Activated T-helper 1 cell treated with anti-CD3 and anti-CD28 coated beads, Interleukin-2, amount 50 U/mL, for 16 hours (primary cell): ENCODE measurements around the gene MNX1.

Experiments used
- DNase-seq, 2 donors: peaks; one replicate each; pipeline ENCODE4 v3.0.0-alpha.2; 2020; ENCODE audit warnings: low read depth in 1 of 2, low spot score in 1 of 2

The MNX1 gene

DNA sequence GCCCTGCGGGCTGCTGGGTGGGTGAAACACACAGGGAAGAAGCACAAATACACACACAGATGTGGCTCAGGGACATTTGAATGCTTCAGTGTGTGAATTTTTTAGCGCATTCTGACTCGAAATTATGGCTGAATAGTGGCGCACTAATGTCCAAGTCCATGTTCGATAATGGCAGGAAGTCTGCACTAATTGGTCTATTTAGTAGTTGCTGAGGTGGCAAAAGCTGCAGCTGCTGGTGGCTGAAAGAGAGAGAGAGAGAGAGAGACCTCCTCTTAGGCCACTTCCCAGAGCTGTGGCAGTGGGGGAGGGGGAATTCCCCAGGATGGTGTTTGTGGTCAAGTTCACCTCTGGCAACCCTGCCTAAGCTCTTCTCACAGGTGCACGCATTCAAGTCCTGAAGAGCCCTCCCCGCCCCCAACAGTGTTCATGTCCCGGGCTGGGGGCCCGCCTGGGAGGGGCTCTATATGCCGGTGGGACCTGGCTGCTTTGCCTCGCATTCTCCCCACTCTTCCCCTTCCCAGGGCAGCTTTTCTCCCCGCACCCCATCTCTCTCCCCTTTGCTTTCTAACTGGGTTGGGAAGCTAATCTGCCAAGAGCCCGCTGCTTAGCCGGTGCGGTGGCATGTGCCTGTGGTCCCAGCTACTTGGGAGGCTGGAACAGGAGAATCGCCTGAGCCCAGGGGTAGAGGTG is 6.0 kb upstream of the MNX1 start:
- no peak for DNase-seq

DNA sequence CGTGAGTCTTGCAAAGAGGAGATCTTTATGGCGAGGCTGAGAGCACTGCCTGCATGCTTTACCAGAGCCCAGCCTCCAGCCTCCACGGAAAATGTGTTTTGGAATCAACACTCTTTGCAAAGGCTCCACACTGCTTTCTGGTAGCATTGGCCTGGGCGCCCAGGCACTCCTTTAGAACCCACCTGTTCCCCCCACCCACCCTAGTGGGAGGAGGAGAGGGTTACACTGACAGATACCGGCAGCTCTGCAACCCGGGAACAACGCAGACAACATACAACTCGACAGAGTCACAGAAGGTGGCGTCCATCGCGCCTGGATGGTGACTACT is 5.5 kb upstream of the MNX1 start:
- DNase-seq, result no peak

DNA sequence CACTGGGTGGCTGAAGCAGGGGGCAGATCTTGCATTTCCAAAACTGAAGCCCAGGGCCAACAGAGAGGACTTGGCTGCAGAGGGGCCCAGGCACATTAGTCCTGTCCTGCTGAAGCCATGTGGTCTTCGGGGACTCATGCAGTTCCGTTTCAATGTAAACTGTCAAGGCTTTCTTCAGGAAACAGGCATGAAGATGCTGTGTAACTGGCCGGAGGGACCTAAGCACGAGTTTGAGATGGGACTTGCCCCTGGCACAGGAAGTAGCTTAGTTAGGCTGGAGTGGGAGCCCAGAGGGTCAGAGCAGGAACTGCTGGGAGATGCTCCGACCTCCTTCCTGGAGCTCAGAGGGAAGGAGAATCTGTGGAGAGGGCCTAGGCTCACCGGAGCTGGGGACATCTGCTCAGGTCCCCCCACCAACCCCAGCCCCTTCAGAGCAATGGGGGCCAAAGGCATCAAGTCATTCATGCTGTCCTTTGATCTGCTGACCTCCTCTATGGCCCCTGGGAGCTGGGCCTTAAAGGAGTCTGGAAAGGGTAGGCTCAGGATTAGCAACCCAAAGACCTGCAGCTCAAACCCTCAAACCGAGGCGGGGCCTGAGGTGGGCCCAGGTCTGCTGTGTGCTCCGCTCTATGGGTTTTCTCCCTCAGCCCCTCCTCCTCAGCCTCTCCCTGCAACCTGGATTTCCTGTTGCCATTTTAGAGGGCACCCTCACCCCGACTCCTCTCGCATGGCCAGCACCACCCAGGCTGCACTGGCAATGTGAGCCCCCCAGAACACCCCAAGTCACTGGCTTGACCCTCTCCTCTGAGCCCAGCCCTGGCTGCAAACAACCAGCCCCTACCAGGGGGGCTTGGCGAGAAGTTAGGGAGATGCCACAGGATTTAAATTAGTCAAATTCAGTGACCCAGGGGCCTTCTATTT is 4.4 kb upstream of the MNX1 start:
- DNase-seq, result no peak

DNA sequence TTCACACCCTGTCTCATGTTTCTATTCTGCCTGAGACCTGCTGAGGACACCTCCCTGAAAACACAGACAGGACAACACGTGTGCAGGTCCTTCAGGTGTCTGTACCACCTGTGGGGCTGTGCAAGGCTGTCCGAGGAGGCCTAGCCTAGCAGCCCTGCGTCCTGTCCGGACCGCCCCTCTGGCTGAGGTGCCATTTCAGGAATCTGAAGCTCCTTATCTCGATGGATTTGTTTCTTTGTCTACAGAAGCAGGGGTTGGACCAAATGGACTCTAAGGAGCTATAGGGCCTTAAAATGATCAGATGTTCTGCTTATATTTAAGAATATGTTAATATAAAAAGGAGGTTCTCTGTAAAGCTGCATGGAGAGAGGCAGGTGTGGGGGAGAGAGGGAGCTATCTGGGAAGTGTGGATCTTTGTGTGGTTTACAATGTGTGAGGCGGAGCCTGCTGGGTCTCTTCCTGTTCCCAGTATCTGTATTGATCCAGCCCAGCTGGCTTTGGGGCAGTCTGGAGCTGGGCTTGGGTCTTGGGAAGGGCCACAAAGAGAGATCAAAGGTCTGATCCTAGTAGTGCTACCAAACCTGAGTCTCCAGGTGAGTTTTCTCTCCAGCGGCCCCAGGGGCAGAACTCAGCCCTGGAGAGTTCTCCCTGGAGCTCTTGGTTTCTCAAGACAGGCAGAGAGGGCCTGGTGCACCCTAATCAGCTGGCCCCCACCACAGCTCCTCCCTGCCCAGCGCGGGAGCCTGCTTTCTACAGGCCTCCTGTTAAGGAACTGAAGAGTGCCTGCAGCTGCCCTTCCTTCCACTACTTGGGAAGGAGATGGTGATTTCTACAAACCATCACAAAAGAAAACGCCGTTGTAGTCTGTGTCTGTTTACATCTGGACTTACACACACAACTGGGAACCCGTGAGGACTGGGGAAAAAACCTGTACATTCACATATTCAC is 3.4 kb upstream of the MNX1 start:
- no peak for DNase-seq

DNA sequence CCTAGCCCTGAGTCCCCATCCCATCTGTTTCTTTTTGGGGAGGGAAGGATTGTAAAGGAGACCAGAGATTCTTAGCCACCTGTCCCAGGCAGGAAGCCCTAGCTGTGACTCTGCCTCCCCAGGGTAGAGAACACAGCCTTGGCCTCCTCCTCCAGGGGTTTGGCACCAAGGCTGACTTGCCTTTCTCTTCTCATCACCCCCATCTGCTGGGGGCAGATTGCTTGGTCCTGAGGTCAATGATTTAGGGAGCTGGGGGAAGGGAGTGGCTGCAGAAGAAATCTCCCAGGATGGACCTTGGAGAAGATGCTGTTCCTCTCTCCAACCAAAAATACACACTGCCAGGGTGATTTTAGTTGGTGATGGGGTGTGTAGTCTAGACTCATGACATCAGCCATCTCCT is 2.6 kb upstream of the MNX1 start:
- DNase-seq, result no peak

DNA sequence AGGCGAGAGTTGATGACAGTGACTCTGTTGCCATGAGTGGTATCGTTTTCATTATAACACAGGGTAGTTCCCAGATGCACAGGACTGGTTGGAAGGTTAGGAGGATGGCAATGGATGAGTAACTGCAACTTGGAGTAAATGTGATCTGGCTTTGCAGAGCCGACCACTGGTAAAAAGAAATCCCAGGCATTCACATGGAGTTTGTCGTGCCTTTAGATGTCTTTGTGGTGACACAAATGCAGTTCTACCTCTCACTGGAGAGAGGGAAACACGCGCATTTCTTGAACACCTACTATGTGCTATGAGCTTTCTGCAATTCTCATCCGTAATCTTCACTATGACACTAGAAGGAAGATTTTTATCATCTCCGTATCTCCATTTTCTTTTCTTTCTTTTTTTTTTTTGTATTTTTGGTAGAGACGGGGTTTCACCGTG is 1.7 kb upstream of the MNX1 start:
- no peak for DNase-seq

DNA sequence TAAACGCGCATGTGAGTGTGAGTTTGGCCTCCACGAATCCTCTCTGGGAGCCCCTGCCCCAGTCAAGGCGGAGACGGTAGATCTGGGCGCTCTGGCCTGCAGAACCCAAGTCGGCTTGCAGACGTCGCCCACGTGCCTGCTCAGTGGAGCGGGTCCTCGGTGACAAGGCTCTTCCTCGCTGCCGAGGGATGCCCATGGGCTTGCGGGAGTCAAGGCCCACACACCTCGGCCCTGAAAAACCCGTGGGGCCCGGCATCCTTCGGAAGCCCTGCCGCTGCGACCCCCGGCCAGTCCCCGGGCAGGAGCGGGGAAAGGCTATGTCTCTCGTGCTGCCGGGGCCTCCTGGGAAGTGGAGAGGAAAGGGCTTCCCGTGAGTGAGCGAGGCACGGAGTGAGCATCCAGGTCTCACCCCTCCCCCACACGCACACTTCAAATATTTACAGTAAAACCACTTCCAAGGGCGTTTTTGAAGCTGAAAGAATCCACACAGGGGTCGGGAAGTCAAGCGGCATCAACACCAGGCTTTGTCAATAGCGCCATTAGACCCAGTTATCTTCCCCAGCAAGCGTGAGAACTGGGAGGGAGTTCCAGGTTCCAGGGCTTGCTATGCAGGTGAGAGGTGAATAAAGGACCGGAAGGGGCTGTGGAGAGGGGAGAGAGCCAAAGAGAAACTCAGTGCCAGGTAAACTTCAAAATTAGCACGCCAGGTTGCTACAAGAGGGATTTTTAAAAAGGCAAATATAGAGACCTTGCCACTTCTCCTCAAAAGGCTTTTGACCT is 1.1 kb upstream of the MNX1 start:
- no peak for DNase-seq

DNA sequence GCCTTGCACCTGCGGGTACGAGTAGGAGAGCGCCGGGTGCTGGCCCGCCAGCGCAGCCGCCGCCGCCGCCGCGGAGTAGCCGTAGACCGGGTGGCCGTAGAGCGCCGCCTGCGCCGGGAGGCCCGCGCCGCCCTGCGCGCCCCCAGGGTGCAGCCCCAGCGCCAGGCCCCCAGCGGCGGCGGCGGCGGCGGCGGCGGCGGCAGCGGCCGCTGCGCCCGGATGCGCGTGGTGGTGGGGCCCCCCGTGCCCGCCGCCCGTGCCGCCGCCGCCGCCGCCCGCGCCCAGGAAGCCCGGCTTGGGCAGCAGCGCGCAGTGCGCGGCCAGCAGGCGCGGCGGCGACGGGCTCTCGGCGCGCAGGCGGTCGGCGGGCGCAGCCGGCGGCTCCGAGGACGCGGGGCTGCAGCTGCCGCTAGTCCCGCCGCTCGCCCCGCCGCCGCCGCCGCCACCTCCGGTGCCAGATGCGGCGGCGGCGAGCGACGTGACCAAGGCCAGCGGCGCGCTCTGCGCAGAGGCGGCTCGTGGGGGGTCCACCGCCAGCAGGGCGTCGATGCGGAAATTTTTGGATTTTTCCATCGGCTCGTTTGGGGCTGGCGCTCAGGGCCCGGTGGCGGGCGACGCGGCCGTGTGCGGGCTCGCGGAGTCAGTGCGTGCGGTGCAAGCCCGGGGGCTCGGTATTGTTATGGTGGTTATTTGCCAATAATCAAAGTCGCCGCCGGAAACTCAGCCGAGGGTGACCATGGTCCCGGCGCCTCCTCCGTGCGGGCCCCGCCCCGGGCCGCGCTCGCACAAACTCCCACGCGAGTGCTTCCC is 480 bp downstream of the MNX1 start:
- DNase-seq, result no peak

DNA sequence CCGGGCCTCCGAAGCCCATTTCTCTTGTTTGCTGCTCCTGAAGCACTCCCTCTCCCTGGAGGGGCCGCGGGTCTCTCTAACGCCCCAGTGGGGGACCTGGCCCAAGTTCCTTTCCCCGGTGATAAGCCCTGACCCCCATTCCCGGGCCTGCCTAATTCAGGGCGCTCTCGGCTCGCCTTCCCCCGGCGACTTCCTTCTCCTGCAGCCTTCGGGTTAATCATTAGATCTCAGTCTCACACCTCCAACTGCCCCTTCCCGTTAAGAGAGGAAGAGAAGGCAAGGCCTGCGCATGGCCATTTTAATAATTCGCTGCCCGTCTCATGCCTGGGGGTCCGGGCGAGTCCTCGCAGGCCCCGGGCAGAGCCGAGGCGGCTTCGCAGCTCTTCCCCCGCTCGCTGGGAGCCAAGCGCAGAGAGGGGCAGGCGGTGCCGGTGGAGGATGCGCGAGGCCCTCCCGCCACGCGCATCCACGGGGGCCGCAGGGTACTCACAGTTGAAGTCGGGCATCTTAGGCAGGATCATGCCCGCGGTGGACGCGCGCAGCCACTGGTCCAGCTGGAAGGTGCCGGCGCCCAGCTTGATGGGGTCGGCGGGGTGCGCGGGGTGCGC is 1.2 kb downstream of the MNX1 start:
- DNase-seq, result no peak

DNA sequence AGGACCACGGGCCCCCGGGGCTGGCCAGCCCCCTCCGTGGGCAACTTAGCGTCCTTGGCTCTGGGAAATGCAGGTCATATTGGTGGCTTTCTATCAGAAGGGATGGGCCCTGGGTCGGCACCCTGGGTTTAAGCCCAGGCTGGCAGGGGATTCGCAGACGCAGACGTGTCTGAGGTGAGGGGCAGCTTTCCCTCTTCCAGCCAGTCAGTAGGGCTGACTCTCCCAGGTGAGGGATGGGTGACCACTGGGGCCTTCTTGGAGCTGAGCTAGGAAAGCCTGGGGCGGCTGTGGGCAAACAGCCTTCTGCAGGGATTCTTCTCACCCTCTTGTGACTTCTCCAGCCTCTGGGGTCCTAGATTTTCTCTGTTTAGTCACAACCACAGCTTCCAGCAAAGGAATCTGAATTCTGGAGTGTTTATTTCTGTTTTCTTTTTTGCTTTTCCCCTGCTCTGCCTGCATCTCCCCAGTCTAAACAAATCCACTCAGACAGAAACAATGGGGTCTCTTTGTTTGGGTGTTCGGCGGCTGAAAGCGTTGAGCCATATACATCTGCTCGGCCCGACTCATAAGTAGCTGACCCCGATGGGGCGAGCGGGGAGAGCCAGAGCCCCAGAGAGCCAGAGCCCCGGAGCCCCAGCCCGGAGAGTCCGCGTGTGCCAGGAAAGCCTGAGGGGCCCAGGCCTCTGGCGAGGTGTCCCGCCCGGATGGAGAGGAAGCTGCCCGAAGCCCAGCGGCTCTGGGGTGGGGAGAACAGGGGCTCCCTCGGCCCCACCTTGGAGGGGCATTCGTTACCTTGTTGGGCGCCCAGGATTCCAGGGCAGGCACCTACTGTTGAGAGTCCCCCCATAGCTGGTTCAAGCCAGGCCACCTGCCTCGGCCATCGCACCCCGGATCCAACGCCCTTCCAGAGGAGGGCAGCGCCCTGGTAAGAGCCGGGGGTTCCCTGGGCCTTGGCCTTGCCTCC is 2.0 kb downstream of the MNX1 start:
- DNase-seq, result no peak

DNA sequence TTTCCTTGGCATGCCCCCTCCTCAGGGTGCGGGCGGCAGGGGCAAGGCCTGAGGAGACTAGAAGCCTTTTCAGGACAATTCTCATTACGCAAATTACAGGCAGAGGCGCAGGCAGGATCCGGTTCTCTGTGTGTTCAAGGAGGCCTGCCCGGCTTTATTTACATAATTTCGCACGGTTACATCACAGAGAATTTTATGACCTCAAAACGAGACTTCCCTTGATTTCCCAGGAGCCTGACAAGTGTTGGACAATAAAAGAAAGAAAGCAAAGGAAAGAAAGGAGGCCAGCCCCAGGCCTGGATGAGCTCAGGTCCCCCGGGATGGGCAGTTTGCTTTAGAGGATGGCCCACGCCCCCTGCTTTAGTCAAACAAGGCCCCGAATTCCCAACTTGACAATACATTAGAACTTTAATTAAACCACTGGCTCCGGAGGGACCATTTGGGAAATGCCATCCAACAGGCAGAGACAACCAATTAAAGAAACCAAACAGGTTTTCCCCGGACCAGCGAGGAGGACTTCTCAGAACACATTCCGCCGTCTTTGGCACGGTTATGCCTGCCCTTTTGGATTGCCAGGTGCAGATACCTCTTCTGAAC is 2.9 kb downstream of the MNX1 start:
- no peak for DNase-seq

DNA sequence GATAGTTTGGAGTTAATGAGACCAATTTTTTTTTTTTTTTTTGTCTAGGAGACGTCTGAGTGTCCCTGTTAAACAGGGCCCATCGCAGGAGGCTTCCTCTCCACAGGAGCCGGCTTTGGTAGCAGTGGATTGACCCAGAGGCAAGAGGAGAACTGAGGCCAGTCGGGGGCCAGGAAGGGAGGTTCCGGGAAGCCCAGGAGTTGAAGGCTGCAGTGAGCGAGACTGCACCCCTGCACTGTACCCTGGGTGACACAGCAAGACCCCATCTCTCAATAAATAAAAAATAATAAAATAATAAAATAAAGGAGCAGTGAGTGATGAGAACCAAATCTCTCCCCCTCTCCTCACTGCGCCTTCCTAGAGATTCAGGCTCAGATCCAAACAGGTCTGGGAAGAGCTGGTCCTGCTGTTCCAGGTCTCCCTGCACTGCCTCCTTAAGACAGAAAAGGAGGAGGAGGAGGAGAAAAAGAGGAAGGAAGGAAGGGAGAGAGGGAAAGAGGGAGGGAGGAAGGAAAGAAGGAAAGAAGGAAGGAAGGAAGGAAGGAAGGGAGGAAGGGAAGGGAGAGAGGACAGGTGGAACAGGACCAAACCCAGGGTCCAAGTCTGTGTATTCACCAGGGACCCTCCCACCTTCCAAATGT is 3.5 kb downstream of the MNX1 start:
- no peak for DNase-seq

DNA sequence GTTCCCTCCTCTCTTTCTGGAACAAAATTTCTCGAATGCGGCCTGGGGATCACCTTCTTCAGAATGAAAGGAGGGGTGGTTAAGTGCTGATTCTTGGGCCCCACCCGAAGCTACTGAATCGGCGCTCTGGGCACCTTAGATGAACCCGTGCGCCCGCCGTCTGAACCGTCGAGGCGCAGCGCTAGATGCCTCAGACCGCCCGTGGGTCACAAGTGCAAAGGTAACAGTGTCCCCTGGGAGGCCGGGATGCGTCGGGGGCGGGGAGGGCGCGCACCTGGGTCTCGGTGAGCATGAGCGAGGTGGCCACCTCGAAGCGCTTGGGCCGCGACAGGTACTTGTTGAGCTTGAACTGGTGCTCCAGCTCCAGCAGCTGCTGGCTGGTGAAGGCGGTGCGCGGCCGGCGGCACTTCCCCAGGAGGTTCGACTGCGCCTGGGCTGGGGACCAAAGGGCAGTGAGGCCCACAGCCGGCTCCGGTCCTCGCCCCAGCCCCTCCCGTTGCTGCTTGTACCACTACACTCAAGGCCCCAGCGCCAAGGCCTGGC is 4.2 kb downstream of the MNX1 start:
- no peak for DNase-seq

DNA sequence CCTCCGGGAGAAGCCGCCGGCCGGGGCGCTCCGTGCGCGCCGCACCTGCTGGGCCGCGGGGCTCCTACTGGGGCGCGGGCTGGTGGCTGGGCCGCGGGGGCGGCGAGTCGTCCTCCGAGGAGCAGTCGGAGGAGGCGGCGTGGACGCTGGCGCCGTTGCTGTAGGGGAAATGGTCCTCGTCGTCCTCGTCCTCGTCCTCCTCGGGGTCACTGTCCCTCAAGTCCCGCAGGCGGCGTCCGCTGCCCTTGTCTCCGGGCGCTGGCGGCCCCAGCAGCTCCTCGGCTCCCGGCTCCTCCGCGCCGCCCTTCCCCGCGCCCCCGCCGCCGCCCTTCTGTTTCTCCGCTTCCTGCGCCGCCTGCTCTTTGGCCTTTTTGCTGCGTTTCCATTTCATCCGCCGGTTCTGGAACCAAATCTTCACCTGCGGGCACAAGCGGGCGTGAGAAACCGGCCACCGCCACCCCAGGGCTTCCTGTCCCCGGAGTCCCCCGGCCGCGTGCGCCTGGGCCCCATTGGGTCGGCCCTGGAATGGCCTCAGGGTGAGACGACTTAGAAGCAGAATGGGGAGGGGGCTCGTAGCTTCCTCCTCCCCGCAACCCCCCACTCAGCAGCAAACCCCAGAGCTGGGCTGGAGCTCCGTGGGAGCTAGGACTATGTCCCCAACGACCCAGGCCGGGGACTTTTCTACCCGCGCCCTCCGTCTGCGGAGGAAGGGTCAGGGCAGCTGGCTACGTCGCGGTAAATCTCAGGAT is 4.8 kb downstream of the MNX1 start:
- no peak for DNase-seq

DNA sequence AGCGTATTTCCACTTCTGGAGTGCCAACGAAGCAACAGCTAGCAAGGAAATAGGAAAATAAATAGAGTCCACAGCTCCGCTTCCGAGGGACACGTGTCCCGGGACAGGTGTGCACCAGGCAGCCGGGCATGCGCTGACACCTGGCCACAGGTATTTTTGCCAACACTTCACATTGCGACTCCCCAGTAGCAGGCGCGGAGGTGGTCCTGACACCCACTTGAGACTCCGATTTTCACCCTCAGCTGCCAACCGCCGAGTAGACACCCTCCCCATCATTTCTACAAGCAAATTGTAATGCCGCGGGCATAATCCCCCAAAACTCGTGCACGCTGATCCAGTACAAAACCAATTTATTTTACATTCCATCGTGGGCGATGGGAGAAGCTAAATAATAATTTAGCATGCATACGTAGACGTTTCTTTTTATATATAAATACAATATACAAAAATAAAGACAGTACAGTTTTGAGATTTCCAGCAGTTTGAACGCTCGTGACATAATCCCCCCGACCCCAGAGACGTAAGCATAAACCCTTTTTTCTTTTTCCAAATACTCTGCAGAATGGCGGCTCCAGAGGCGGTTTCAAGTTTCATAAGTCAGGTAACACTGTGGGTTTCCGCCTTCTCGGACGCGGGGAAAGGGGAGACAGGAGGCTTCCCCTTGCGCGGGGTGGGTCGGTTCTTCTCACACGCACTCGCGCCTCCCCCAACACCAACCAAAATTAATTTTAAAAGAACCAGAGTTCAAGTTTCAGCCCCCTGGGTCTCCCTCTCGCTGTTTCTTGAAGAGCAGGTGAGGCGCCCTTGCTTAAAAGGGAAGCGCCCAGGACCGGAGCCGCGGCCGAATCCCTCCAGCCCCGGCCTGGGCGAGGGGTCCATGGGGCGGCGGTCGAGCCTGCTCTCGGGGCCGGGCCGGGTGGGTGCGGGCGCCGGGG is 5.7 kb downstream of the MNX1 start:
- DNase-seq, result no peak
